ENCODE measurements around the gene SRCAP.

Gene SRCAP

GRCh38 chr16:30737794-30738648 lies 39.0 kb downstream of the SRCAP start:
- no peak for DNase-seq (ENCODE audit: low read depth)

- no peak for DNase-seq (ENCODE audit: low read depth)
Observed at GRCh38 chr16:30738984-30739951, 40.3 kb downstream of the SRCAP start.

- DNase-seq (ENCODE audit: low read depth), result peak; percentile 84
Observed at GRCh38 chr16:30740364-30741251, 41.6 kb downstream of the SRCAP start.

GRCh38 chr16:30741461-30741914 lies 42.5 kb downstream of the SRCAP start:
- DNase-seq (ENCODE audit: low read depth), result peak; percentile 93

- DNase-seq (ENCODE audit: low read depth), result no peak
Observed at GRCh38 chr16:30743716-30744115, 44.7 kb downstream of the SRCAP start.

GRCh38 chr16:30744183-30744582 lies 45.2 kb downstream of the SRCAP start:
- DNase-seq (ENCODE audit: low read depth), result no peak

GRCh38 chr16:30745082-30745481 lies 46.1 kb downstream of the SRCAP start:
- DNase-seq (ENCODE audit: low read depth), result no peak

GRCh38 chr16:30746638-30747175 lies 47.7 kb downstream of the SRCAP start:
- DNase-seq (ENCODE audit: low read depth), result no peak

GRCh38 chr16:30747331-30747730 lies 48.4 kb downstream of the SRCAP start:
- DNase-seq (ENCODE audit: low read depth), result peak; percentile 53

- DNase-seq (ENCODE audit: low read depth), result peak; percentile 99
Observed at GRCh38 chr16:30747799-30748633, 49.0 kb downstream of the SRCAP start, which contains the start of gene PHKG2. Gene PHKG2 (plus strand): TSS chr16:30748425. CDS start chr16:30748821, 396 bp downstream.

GRCh38 chr16:30748634-30749445 lies 49.9 kb downstream of the SRCAP start:
- DNase-seq (ENCODE audit: low read depth), result peak; percentile 60

GRCh38 chr16:30750201-30750600 lies 51.2 kb downstream of the SRCAP start:
- no peak for DNase-seq (ENCODE audit: low read depth)

GRCh38 chr16:30750876-30751465 lies 52.0 kb downstream of the SRCAP start:
- no peak for DNase-seq (ENCODE audit: low read depth)

GRCh38 chr16:30753596-30753995 lies 54.6 kb downstream of the SRCAP start:
- DNase-seq (ENCODE audit: low read depth), result no peak

GRCh38 chr16:30755955-30756780 lies 57.2 kb downstream of the SRCAP start:
- DNase-seq (ENCODE audit: low read depth), result no peak

- DNase-seq (ENCODE audit: low read depth), result no peak
Observed at GRCh38 chr16:30756781-30757100, 57.8 kb downstream of the SRCAP start.

- no peak for DNase-seq (ENCODE audit: low read depth)
Observed at GRCh38 chr16:30757316-30757715, 58.3 kb downstream of the SRCAP start.

- no peak for DNase-seq (ENCODE audit: low read depth)
Observed at GRCh38 chr16:30758988-30759491, 60.1 kb downstream of the SRCAP start.

Data from iris pigment epithelial cell (primary cell).